ENCODE data around the gene NDUFA13.

NDUFA13 gene

GRCh38 chr19:19491321-19492025 lies 24.6 kb upstream of the NDUFA13 start:
- Histone ChIP-seq H3K9me3 (ENCODE audit: control insufficient read depth, low read length) (no peaks in the 10 kb centered on the region), H3K4me1 (ENCODE audit: control insufficient read depth, insufficient read depth, low read length) (peaks cover 22% of the 10 kb centered on the region), H3K36me3 (ENCODE audit: control insufficient read depth, insufficient read depth, low read length, severe bottlenecking) (peaks cover 31% of the 10 kb centered on the region), H3K4me3 (ENCODE audit: low read length) (no peak overlapping the region), H3K9ac (ENCODE audit: low read length) (no peak overlapping the region), H3K27me3 (replicated peaks; ENCODE audit: control insufficient read depth, insufficient read depth, low read length) (no peaks in the 10 kb centered on the region)
- no peak for DNase-seq (ENCODE audit: low read depth)

- Histone ChIP-seq H3K9ac (ENCODE audit: low read length) (no peak overlapping the region), H3K36me3 (ENCODE audit: control insufficient read depth, insufficient read depth, low read length, severe bottlenecking) (peaks cover 35% of the 10 kb centered on the region), H3K4me3 (ENCODE audit: low read length) (no peak overlapping the region), H3K9me3 (ENCODE audit: control insufficient read depth, low read length) (no peaks in the 10 kb centered on the region), H3K27me3 (replicated peaks; ENCODE audit: control insufficient read depth, insufficient read depth, low read length) (no peaks in the 10 kb centered on the region), H3K4me1 (ENCODE audit: control insufficient read depth, insufficient read depth, low read length) (peaks cover 22% of the 10 kb centered on the region)
- DNase-seq (ENCODE audit: low read depth) = no peak
Observed at GRCh38 chr19:19492026-19492610, 23.9 kb upstream of the NDUFA13 start.

- H3K27me3 ChIP-seq (replicated peaks; ENCODE audit: control insufficient read depth, insufficient read depth, low read length) = no peaks in the 10 kb centered on the region
- no peak overlapping the region for H3K9ac ChIP-seq (ENCODE audit: low read length)
- H3K4me1 ChIP-seq (ENCODE audit: control insufficient read depth, insufficient read depth, low read length) = peaks cover 13% of the 10 kb centered on the region
- DNase-seq (ENCODE audit: low read depth) = no peak
- no peaks in the 10 kb centered on the region for H3K9me3 ChIP-seq (ENCODE audit: control insufficient read depth, low read length)
- no peak overlapping the region for H3K4me3 ChIP-seq (ENCODE audit: low read length)
- peaks cover 47% of the 10 kb centered on the region for H3K36me3 ChIP-seq (ENCODE audit: control insufficient read depth, insufficient read depth, low read length, severe bottlenecking)
Observed at GRCh38 chr19:19493841-19494546, 22.0 kb upstream of the NDUFA13 start.

GRCh38 chr19:19495614-19496603 lies 20.1 kb upstream of the NDUFA13 start:
- no peak for DNase-seq (ENCODE audit: low read depth)
- Histone ChIP-seq H3K27me3 (replicated peaks; ENCODE audit: control insufficient read depth, insufficient read depth, low read length) (no peaks in the 10 kb centered on the region), H3K4me1 (ENCODE audit: control insufficient read depth, insufficient read depth, low read length) (no peaks in the 10 kb centered on the region), H3K9ac (ENCODE audit: low read length) (no peak overlapping the region), H3K9me3 (ENCODE audit: control insufficient read depth, low read length) (no peaks in the 10 kb centered on the region), H3K4me3 (ENCODE audit: low read length) (no peak overlapping the region), H3K36me3 (ENCODE audit: control insufficient read depth, insufficient read depth, low read length, severe bottlenecking) (peaks cover 65% of the 10 kb centered on the region)

GRCh38 chr19:19498255-19498991 lies 17.6 kb upstream of the NDUFA13 start:
- no peaks in the 10 kb centered on the region for H3K9me3 ChIP-seq (ENCODE audit: control insufficient read depth, low read length)
- H3K4me1 ChIP-seq (ENCODE audit: control insufficient read depth, insufficient read depth, low read length) = no peaks in the 10 kb centered on the region
- H3K4me3 ChIP-seq (ENCODE audit: low read length) = no peak overlapping the region
- no peaks in the 10 kb centered on the region for H3K27me3 ChIP-seq (replicated peaks; ENCODE audit: control insufficient read depth, insufficient read depth, low read length)
- H3K36me3 ChIP-seq (ENCODE audit: control insufficient read depth, insufficient read depth, low read length, severe bottlenecking) = peaks cover 81% of the 10 kb centered on the region
- no peak for DNase-seq (ENCODE audit: low read depth)
- no peak overlapping the region for H3K9ac ChIP-seq (ENCODE audit: low read length)

- no peaks in the 10 kb centered on the region for H3K9me3 ChIP-seq (ENCODE audit: control insufficient read depth, low read length)
- H3K27me3 ChIP-seq (replicated peaks; ENCODE audit: control insufficient read depth, insufficient read depth, low read length) = no peaks in the 10 kb centered on the region
- H3K36me3 ChIP-seq (ENCODE audit: control insufficient read depth, insufficient read depth, low read length, severe bottlenecking) = peaks cover 82% of the 10 kb centered on the region
- H3K4me1 ChIP-seq (ENCODE audit: control insufficient read depth, insufficient read depth, low read length) = no peaks in the 10 kb centered on the region
- no peak overlapping the region for H3K9ac ChIP-seq (ENCODE audit: low read length)
- no peak for DNase-seq (ENCODE audit: low read depth)
- no peak overlapping the region for H3K4me3 ChIP-seq (ENCODE audit: low read length)
Observed at GRCh38 chr19:19499272-19499995, 16.6 kb upstream of the NDUFA13 start.

DNA sequence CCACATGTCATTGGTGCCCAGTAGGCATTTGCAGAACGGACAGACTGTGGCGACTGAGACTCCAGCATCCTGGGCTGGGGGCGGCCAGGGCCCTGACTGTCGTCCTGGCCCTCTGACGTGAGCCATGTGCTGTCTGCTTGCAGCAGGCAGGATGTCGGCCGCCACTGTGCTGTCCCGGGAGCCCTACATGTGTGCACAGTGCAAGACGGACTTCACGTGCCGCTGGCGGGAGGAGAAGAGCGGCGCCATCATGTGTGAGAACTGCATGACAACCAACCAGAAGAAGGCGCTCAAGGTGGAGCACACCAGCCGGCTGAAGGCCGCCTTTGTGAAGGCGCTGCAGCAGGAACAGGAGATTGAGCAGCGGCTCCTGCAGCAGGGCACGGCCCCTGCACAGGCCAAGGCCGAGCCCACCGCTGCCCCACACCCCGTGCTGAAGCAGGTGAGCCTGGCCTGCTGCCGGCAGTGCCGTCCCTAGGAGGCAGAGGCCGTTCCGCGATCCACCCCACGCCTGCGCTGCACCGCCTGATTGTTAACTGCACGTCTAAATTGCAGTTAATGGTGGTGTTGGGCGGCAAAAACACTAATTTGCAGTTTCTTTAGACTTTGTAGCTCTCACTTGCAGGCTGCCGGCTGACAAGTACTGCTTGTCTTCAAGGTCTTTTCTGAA lies 14.9 kb upstream of the NDUFA13 start:
- Histone ChIP-seq H3K4me3 (ENCODE audit: low read length) (no peak overlapping the region), H3K9me3 (ENCODE audit: control insufficient read depth, low read length) (no peaks in the 10 kb centered on the region), H3K4me1 (ENCODE audit: control insufficient read depth, insufficient read depth, low read length) (no peaks in the 10 kb centered on the region), H3K36me3 (ENCODE audit: control insufficient read depth, insufficient read depth, low read length, severe bottlenecking) (peaks cover 85% of the 10 kb centered on the region), H3K27me3 (replicated peaks; ENCODE audit: control insufficient read depth, insufficient read depth, low read length) (no peaks in the 10 kb centered on the region), H3K9ac (ENCODE audit: low read length) (no peak overlapping the region)
- DNase-seq (ENCODE audit: low read depth) = no peak

DNA sequence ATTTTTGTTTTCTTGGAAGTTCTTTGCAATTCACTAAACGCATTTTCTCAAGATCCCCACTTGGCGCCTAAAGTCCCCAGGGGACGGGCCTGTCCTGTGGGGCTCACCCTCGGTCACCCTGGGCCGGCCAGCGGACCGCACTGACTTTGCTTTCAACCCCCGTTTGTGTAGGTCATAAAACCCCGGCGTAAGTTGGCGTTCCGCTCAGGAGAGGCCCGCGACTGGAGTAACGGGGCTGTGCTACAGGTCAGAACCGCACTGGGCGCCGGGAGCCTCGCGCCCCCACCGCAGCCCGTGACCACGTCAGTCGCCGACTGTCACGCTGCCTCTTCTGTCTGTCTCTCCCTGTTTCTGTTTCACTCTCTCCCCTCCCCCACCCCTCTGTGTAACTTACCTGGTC lies 14.2 kb upstream of the NDUFA13 start:
- H3K36me3 ChIP-seq (ENCODE audit: control insufficient read depth, insufficient read depth, low read length, severe bottlenecking) = peaks cover 85% of the 10 kb centered on the region
- no peak overlapping the region for H3K9ac ChIP-seq (ENCODE audit: low read length)
- no peaks in the 10 kb centered on the region for H3K27me3 ChIP-seq (replicated peaks; ENCODE audit: control insufficient read depth, insufficient read depth, low read length)
- no peaks in the 10 kb centered on the region for H3K9me3 ChIP-seq (ENCODE audit: control insufficient read depth, low read length)
- no peak for DNase-seq (ENCODE audit: low read depth)
- no peaks in the 10 kb centered on the region for H3K4me1 ChIP-seq (ENCODE audit: control insufficient read depth, insufficient read depth, low read length)
- no peak overlapping the region for H3K4me3 ChIP-seq (ENCODE audit: low read length)

DNA sequence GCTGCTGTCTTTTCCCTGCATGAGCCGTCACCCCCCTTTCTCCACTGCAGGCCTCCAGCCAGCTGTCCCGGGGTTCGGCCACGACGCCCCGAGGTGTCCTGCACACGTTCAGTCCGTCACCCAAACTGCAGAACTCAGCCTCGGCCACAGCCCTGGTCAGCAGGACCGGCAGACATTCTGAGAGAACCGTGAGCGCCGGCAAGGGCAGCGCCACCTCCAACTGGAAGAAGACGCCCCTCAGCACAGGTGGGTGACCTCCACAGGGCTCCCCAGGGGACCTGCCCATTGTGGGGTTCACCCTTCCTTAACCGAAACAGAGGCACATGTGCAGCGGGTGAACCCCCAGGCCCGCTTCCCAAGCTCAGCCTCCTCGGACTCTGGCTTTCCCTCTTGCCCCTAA lies 13.7 kb upstream of the NDUFA13 start:
- Histone ChIP-seq H3K9me3 (ENCODE audit: control insufficient read depth, low read length) (no peaks in the 10 kb centered on the region), H3K4me1 (ENCODE audit: control insufficient read depth, insufficient read depth, low read length) (no peaks in the 10 kb centered on the region), H3K9ac (ENCODE audit: low read length) (no peak overlapping the region), H3K36me3 (ENCODE audit: control insufficient read depth, insufficient read depth, low read length, severe bottlenecking) (peaks cover 86% of the 10 kb centered on the region), H3K27me3 (replicated peaks; ENCODE audit: control insufficient read depth, insufficient read depth, low read length) (no peaks in the 10 kb centered on the region), H3K4me3 (ENCODE audit: low read length) (no peak overlapping the region)
- DNase-seq (ENCODE audit: low read depth) = no peak
